ENCODE measurements around the gene CACTIN. TPM values are rescaled to one million over a fixed set of nuclear protein-coding genes. Genes with fewer than 3 reads are reported as not detected.

CACTIN gene
- total RNA-seq, result 16.4 and 20.4 TPM in 2 replicates

DNA sequence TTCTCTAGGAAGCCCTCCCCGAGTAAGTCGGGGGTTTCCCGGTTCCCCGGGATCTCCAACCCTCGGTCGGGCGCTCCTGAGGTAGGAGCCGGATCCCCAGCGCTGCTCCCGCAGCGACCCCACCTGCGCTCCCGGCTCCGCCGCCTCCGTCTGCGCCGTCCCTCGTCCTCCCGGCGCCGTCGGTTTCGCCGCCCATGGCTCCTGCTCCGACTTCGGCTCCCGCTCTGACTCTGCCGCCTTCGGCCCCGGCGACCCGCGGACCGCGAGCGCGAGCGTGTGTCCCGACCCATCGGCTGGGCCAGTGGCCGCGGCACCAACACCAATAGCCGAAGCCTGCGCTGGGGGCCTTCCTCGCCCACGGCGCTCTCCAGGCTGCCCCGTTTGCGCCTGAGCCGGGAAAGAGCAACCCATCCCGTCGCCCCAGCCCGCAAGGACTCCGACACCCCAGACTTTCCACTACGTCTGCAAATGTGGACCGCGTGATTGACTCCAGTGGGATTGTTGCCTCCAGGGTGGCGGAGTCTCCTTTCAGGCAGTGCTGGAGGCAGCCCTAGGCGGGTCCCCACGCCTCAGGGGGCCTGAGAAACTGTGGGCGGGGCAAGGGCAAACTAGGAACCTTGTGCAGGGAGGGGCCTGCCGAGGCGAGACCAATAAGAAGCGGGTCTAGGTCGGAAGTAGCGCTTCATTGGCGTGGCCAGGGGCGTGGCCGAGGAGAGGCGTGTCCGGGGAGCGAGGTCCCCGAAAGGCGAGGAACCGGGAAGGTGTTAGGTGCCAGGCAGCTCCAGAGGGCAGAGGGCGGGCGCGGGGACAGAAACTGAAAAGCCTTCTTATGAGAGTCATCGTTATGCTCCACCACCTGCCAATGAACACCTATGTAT lies at the start of gene CACTIN:
TSS of gene CACTIN (minus strand) at position 318 of the 878 bp plus-strand sequence. CDS start at position 290, 28 bp downstream.

DNA sequence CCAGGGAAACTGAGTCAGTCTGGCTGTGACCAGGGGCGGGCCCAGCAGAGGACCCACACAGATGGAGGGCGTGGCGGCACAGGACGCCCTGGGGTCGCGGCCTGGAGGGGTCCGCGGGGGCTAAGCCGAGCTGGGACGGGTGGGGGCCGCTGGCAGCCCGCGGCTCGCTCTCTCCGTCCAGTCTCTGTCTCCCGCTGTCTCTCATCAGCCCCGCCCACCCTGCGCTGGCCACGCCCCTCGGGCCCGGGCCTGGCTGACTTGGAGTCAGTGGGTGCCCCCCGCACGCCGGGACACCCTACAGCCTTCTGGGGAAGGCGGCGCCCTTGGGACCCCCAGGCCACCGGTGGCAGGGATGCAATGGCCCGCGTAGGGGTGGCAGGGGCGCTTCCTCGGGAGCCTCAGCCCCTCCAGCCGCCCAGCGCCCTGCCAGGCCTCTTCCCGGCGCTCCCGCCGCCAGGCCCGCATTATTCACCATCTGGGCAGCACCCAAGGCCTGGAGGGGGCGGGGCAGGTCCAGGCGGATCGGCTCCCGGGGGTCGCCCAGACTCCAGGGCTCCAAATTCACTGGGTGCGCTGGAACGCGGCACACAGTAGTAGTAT lies 19.8 kb downstream of the CACTIN start, which contains the start of gene TBXA2R:
TSS of gene TBXA2R (minus strand) at position 186 of the 600 bp plus-strand sequence. CDS start 6,241 bp downstream, outside the sequence.

DNA sequence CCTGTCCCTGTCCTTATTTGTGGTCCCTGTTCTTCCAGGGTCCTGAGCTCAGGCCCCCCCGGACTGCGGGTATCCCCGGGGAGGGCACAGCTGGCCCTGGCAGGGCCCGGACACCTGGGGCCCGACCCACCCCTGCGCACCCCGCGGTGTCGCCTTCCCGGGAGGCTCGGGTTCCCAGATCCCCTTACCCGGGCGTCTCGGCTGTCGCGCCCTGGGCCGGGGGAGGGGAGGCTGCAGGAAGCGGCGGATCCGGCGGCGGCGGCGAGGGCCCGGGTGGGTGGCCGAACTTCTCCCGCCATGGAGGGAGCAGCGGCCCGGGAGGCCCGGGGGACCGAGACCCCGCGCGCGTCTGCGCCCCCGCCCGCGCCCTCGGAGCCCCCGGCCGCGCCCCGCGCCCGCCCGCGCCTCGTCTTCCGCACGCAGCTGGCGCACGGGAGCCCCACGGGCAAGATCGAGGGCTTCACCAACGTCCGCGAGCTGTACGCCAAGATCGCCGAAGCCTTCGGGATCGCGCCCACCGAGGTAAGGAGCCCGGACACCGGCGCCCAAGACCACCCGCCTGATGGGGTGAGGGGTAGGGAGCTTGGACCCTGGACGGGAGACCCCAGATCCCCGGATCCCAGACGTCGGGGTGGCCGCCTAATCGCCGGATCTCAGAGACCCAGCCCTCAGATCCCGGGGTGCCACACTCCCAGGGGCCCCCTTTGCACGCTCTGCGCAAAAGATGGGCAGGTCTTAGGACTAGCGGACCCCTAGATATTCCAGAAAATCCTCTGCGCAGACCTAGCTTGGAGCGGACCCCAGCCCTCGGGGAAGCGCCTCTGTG lies 41.1 kb downstream of the CACTIN start, which contains the start of gene GIPC3:
TSS of gene GIPC3 (plus strand) at position 178 of the 826 bp plus-strand sequence. CDS start at position 298, 120 bp downstream.

DNA sequence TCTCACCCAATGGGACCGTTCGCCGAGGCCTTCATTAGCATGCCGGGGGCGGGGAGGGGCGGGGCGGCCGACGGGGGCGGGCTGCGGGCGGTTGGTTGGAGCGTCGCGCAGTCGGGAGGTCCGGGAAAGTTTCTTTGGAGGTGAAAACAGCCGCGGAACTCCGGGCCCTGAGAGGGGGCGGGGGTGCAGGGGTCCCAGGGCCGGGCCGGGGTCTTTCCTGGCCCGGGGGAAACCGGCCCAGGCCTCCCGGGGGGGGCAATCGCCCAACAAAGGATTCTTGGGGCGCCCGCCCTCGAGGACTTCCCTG lies 53.8 kb downstream of the CACTIN start, which contains the start of gene HMG20B:
TSS of gene HMG20B (plus strand) at position 90 of the 307 bp plus-strand sequence. CDS start 366 bp downstream, outside the sequence.

Other genes starting within 250 kb of the CACTIN start
- not detected in 2 replicates for gene SMIM24, start 146.3 kb downstream of the CACTIN start, total RNA-seq
- gene SMIM44, start 143.3 kb downstream of the CACTIN start, total RNA-seq, result not detected in 2 replicates
- 12.2 and 13.7 TPM in 2 replicates for gene DOHH, start 126.1 kb downstream of the CACTIN start, total RNA-seq
- gene FZR1, start 120.5 kb downstream of the CACTIN start, total RNA-seq, result 18.3 and 23.3 TPM in 2 replicates
- gene TEKTIP1, start 87.6 kb downstream of the CACTIN start, total RNA-seq, result not detected in 2 replicates
- gene MFSD12, start 69.2 kb downstream of the CACTIN start, total RNA-seq, result 58.3 and 59.2 TPM in 2 replicates
- gene HMG20B, start 53.8 kb downstream of the CACTIN start, total RNA-seq, result 90.3 and 99.7 TPM in 2 replicates
- gene GIPC3, start 41.3 kb downstream of the CACTIN start, total RNA-seq, result 0.20 and 0.31 TPM in 2 replicates
- gene TBXA2R, start 19.9 kb downstream of the CACTIN start, total RNA-seq, result 0.94 and 1.0 TPM in 2 replicates
- 33.2 and 39.6 TPM in 2 replicates for gene PIP5K1C, start 73.7 kb upstream of the CACTIN start, total RNA-seq
- gene TJP3, start 81.6 kb upstream of the CACTIN start, total RNA-seq, result not detected in 2 replicates
- gene APBA3, start 134.9 kb upstream of the CACTIN start, total RNA-seq, result 28.3 and 33.3 TPM in 2 replicates
- gene MRPL54, start 135.9 kb upstream of the CACTIN start, total RNA-seq, result 46.8 and 67.6 TPM in 2 replicates
- not detected in 2 replicates for gene RAX2, start 145.4 kb upstream of the CACTIN start, total RNA-seq
- not detected in 2 replicates for gene MATK, start 159.6 kb upstream of the CACTIN start, total RNA-seq
- not detected in 2 replicates for gene ZFR2, start 242.2 kb upstream of the CACTIN start, total RNA-seq